NCI-H128 (cell line): ENCODE results near the gene CCNT2.
"Not testable (repeated sequence)": the region's sequence is repeated elsewhere in the genome, so short reads cannot be mapped to it uniquely, and the experiment has no call there.

Source experiments
- DNase-seq: peaks from one replicate; lab custom pipeline; 2025; ENCODE audit not compliant: unreplicated experiment; lab: John Stamatoyannopoulos, UW

CCNT2 gene

GRCh38 chr2:134918526-134919340, at the start of gene CCNT2:
Gene CCNT2, plus strand, starts transcription at chr2:134918822. Its CDS starts 33 bp downstream, at chr2:134918855.
- DNase-seq: peak; percentile 93

GRCh38 chr2:134869946-134870736, 48.5 kb upstream of the CCNT2 start:
- no peak for DNase-seq

- no peak for DNase-seq
Measured at GRCh38 chr2:134873152-134873551, 45.5 kb upstream of the CCNT2 start.

GRCh38 chr2:134875309-134875708, 43.3 kb upstream of the CCNT2 start:
- DNase-seq: no peak

GRCh38 chr2:134882773-134883172, 35.8 kb upstream of the CCNT2 start:
- no peak for DNase-seq

- DNase-seq: no peak
Measured at GRCh38 chr2:134883552-134884293, 34.9 kb upstream of the CCNT2 start.

- no peak for DNase-seq
Measured at GRCh38 chr2:134884435-134884834, 34.2 kb upstream of the CCNT2 start.

GRCh38 chr2:134892282-134893035, 26.2 kb upstream of the CCNT2 start:
- no peak for DNase-seq

- DNase-seq: no peak
Measured at GRCh38 chr2:134897932-134898331, 20.7 kb upstream of the CCNT2 start.

- no peak for DNase-seq
Measured at GRCh38 chr2:134899204-134899603, 19.4 kb upstream of the CCNT2 start.

- no peak for DNase-seq
Measured at GRCh38 chr2:134900151-134900550, 18.5 kb upstream of the CCNT2 start.

- not testable (repeated sequence) for DNase-seq
Measured at GRCh38 chr2:134903701-134904100, 14.9 kb upstream of the CCNT2 start.

GRCh38 chr2:134905168-134905567, 13.5 kb upstream of the CCNT2 start:
- DNase-seq: no peak

GRCh38 chr2:134906726-134907125, 11.9 kb upstream of the CCNT2 start:
- DNase-seq: no peak

GRCh38 chr2:134907441-134908116, 11.0 kb upstream of the CCNT2 start:
- not testable (repeated sequence) for DNase-seq

- DNase-seq: no peak
Measured at GRCh38 chr2:134910763-134911399, 7.7 kb upstream of the CCNT2 start.

GRCh38 chr2:134911400-134911785, 7.2 kb upstream of the CCNT2 start:
- DNase-seq: no peak

- no peak for DNase-seq
Measured at GRCh38 chr2:134912361-134912760, 6.3 kb upstream of the CCNT2 start.

- DNase-seq: no peak
Measured at GRCh38 chr2:134917360-134917865, 1.2 kb upstream of the CCNT2 start.
